Coronary artery (tissue), 2 donors: ENCODE results near the gene ENO2.
A peak's percentile ranks its signal among the peaks of the same experiment; 100 is the strongest.

Experiments used
- DNase-seq: peaks from one replicate; pipeline ENCODE4 v3.0.0-alpha.2; 2017; ENCODE audit warnings: low spot score
- H3K27ac ChIP-seq, 2 donors: fragments of 200-600 bp; sonication (generic); one replicate each; pipeline ENCODE4 v1.5.1; 2016 to 2019
- H3K4me3 ChIP-seq: fragments of 200-600 bp; sonication (generic); 2 replicates; pipeline ENCODE4 v1.5.1; 2016; ENCODE audit warnings: mild to moderate bottlenecking, moderate library complexity
- CTCF ChIP-seq: fragments of 200-600 bp; sonication (generic); IDR thresholded peaks from one replicate; pipeline ENCODE4 v1.5.1; 2019; ENCODE audit warnings: antibody characterized with exemption

ENO2 gene

GRCh38 chr12:6954316-6955107 is 40.1 kb downstream of the ENO2 start:
- Histone ChIP-seq H3K27ac (peak overlapping the region in 1 of 2 donors; percentile 83), H3K4me3 (no peak overlapping the region)
- TF ChIP-seq CTCF, result no peak
- DNase-seq, result no peak

GRCh38 chr12:6955108-6956020 is 41.0 kb downstream of the ENO2 start:
- no peak overlapping the region for H3K4me3 ChIP-seq
- H3K27ac ChIP-seq, result no peak overlapping the region
- TF ChIP-seq CTCF, result no peak
- no peak for DNase-seq

- Histone ChIP-seq H3K27ac (no peak overlapping the region), H3K4me3 (no peak overlapping the region)
- no peak for TF ChIP-seq CTCF
- no peak for DNase-seq
These were observed 41.8 kb downstream of the ENO2 start for GRCh38 chr12:6956021-6956727.

- H3K27ac ChIP-seq, result no peak overlapping the region
- no peak for TF ChIP-seq CTCF
- DNase-seq, result no peak
- H3K4me3 ChIP-seq, result no peak overlapping the region
These were observed 42.8 kb downstream of the ENO2 start for GRCh38 chr12:6957151-6957701.

GRCh38 chr12:6957741-6958608 is 43.6 kb downstream of the ENO2 start:
- Histone ChIP-seq H3K27ac (no peak overlapping the region), H3K4me3 (no peak overlapping the region)
- no peak for TF ChIP-seq CTCF
- no peak for DNase-seq

GRCh38 chr12:6958609-6959057 is 44.3 kb downstream of the ENO2 start:
- peak overlapping the region; percentile 7 for H3K4me3 ChIP-seq
- peak overlapping the region in 1 of 2 donors; percentile 59 for H3K27ac ChIP-seq
- DNase-seq, result peak; percentile 72
- no peak for TF ChIP-seq CTCF
